Middle frontal gyrus (tissue), 1 donor: Measurements from ENCODE around the gene HDAC7.
"Not testable (repeated sequence)": the region's sequence is repeated elsewhere in the genome, so short reads cannot be mapped to it uniquely, and the experiment has no call there.

ENCODE experiments used
- DNase-seq: peaks from one replicate; pipeline ENCODE4 v3.0.0-alpha.2; 2015; ENCODE audit warnings: low spot score; ENCODE audit errors: extremely low spot score

Gene HDAC7

GRCh38 chr12:47849261-47849660 lies 29.6 kb upstream of the HDAC7 start:
- DNase-seq, result no peak

- no peak for DNase-seq
Observed at GRCh38 chr12:47848853-47849252, 29.1 kb upstream of the HDAC7 start.

- no peak for DNase-seq
Observed at GRCh38 chr12:47846294-47846996, 26.7 kb upstream of the HDAC7 start.

GRCh38 chr12:47845081-47845480 lies 25.4 kb upstream of the HDAC7 start:
- no peak for DNase-seq

- DNase-seq, result no peak
Observed at GRCh38 chr12:47844264-47845019, 24.7 kb upstream of the HDAC7 start.

- DNase-seq, result no peak
Observed at GRCh38 chr12:47843226-47843980, 23.7 kb upstream of the HDAC7 start.

- not testable (repeated sequence) for DNase-seq
Observed at GRCh38 chr12:47842543-47842942, 22.8 kb upstream of the HDAC7 start.

GRCh38 chr12:47841910-47842309 lies 22.2 kb upstream of the HDAC7 start:
- DNase-seq, result no peak

- no peak for DNase-seq
Observed at GRCh38 chr12:47841501-47841900, 21.8 kb upstream of the HDAC7 start.

- DNase-seq, result no peak
Observed at GRCh38 chr12:47840571-47840970, 20.9 kb upstream of the HDAC7 start.

GRCh38 chr12:47839214-47839876 lies 19.6 kb upstream of the HDAC7 start:
- DNase-seq, result no peak

GRCh38 chr12:47838286-47838931 lies 18.7 kb upstream of the HDAC7 start:
- no peak for DNase-seq

- DNase-seq, result no peak
Observed at GRCh38 chr12:47837190-47838171, 17.8 kb upstream of the HDAC7 start.

- no peak for DNase-seq
Observed at GRCh38 chr12:47835831-47836155, 16.1 kb upstream of the HDAC7 start.

GRCh38 chr12:47835006-47835830 lies 15.5 kb upstream of the HDAC7 start:
- no peak for DNase-seq

- DNase-seq, result no peak
Observed at GRCh38 chr12:47834199-47834903, 14.6 kb upstream of the HDAC7 start.

GRCh38 chr12:47833591-47834012 lies 13.9 kb upstream of the HDAC7 start:
- no peak for DNase-seq

GRCh38 chr12:47832263-47832933 lies 12.7 kb upstream of the HDAC7 start:
- no peak for DNase-seq
